Pons (tissue), 1 donor: Measurements from ENCODE around the gene INTS1.

Source experiments
- DNase-seq: peaks from one replicate; pipeline ENCODE4 v3.0.0-alpha.2; 2016; ENCODE audit warnings: low spot score

Gene INTS1

DNA sequence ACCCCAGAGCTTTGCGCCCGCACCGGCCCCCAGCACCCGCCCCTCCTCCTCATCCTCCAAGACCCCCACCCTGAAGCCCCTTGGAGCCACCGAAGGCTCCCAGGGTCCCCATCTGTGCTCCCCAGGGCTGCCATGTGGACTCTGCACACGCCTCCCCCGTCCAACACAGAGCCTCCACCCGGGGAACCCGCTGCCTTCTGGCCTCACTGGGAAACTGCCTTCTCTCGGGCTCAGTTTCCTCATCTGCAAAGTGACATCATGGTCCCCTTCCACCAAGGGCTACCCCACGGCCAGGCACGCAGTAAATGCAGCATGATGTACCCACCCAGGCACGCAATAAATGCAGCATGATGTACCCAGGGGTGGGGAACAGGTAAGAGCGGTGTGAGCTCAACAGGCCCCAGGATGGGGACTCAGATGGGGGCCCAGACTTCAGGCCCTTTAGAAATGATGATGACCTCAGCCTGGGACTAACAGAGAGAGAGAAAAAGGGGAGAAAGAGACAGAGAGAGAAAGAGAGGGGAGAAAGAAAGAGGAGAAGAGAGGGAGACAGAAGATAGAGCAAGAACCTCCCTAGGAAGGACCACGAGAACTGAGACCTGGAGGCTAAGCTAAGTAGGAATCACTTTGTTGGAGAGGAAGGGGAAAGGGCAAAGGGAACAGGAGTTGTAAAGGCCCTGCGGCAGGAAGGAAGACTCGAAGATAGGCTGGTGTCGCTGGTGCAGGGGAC, 42.4 kb downstream of the INTS1 start:
- DNase-seq, result no peak

DNA sequence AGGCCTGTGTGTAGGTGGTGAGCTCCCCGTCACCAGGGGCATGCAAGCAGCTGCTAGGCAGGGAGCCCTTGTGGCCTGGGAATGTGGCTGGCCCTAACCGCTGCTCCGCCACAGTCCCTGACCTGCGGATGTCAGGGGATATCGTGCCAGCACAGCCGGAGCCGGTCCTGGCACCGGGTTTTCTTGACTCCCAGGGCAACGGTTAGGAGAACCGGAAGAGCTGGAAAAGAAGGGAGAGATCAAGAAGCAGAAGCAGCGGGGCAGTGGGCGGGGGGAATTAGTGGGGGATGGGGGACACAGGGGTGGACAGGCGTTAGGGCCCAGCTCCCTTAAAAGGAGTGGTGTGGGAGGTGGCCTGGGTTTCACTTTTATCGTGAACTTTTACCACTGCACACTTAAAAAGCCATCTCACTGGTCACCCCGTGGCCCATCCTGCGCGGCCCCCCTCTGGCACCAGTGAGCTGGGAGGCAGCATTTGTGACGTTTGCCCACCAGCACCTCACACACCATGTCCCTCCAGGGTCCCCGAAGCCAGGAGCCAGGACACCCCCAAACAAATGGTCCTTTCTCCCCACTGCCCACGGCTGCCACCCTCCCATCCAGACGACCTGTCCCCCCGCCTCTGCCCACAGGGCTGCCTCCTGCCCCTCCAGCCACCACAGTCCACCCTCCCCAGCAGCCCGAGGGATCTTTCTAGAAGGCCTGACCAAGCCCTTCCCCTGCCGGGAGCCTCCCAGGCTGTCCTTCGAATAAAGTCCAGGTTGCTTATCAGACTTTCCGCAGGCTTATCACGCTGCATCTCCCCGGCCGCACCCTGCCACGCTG, 43.2 kb downstream of the INTS1 start:
- peak; percentile 20 for DNase-seq

DNA sequence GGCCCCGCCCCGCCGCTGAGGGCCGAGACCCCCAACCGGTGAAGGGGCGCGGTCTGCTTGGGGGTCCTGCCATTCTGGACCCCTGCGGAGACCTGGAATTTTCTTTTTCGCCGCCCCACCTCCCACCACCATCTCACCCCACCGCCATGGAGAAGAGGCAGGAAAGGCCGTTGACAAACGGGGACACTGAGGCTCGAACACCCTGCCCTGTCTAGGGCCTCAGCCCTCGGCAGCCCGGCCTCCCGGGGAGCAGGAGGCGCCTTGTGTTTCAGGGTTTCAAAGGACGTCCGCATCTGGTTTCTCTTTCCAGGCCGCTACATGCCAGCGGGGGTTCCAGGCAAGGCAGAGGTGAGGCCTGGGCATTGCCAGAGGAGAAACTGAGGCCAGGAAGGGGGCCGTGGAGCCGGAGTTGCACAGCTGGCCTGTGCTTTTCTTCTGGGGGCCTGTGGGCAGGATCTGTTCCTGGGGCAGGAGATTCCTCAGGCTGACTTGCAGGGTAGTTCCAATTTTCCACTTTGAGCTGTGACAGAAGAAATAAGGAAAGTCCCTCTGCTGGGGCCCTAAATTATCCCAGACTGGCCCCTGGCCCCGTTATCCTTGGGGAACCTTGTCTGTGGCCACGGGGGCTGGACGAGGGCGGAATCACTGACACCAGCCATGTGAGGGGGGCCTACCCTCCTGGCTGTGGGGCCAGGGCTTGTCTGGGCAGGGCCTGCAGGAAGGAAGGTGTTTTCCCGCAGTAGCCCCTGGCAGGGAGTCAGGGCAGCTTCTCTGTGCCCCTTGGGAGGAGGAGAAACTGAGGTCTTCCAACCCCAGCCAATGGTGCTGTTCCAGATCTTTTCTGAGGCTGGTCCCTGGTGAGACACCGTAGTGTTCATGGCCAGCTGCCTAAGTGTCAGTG, 44.0 kb downstream of the INTS1 start:
- peak; percentile 20 for DNase-seq

DNA sequence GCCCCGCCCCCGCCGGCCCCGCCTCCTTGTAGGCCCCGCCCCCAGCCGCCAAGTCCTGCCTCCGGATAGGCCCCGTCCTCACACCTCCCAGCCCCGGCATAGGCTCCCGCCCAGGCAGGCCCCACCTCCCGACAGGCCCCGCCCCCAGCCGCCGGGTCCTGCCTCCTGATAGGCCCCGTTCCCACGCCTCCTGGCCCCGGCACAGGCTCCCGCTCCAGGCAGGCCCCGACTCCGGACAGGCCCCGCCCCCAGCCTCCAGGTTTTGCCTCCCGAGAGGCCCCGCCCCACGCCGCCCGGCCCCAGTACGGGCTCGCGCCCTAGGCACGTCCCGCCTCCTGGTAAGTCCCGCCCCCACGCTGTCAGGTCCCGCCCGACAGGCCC, 44.7 kb downstream of the INTS1 start:
- peak; percentile 98 for DNase-seq

DNA sequence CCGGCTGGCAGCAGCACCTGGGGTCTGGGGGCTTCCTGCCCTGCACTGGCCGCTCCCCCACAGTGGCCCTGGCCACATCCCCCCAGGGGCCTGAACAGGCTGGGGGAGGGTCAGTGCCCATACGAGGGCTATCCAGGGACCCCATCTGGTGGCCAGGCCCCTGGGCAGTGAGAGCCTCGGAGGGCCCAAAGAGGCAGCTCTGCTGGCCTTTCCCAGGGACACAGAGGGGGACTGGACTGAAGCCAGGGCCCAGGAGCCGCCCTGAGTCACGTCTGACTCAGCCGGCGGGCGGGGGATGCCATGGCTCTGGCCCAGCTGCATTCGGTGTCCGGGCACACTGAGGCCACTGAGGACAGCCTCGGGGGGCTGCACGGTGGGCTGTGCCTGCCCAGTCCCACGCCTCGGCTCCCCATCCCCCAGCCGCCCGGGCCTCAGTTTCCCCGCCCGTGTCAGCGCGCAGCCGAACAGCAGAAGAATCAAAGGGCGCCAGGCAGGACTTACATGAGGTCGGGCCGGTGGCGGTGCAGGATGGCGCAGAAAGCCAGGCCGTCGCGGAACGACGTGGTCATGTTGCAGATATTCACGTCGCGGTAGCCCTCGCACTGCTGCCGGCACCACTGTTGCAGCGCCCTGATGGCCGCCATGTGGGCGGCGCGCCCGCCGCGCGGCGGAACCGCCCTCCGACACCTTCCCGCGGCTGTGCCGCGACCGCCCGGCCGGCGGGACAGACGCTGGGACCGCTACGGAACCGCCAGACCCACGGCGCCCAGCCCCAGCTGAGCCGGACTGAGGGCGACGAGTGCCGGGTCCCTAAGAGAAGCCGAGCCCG, 45.3 kb downstream of the INTS1 start, which contains the start of gene MICALL2:
Gene MICALL2, minus strand, starts transcription at position 788 of the 829 bp plus-strand sequence. Its CDS starts 144 bp downstream, at position 644.
- DNase-seq, result no peak

DNA sequence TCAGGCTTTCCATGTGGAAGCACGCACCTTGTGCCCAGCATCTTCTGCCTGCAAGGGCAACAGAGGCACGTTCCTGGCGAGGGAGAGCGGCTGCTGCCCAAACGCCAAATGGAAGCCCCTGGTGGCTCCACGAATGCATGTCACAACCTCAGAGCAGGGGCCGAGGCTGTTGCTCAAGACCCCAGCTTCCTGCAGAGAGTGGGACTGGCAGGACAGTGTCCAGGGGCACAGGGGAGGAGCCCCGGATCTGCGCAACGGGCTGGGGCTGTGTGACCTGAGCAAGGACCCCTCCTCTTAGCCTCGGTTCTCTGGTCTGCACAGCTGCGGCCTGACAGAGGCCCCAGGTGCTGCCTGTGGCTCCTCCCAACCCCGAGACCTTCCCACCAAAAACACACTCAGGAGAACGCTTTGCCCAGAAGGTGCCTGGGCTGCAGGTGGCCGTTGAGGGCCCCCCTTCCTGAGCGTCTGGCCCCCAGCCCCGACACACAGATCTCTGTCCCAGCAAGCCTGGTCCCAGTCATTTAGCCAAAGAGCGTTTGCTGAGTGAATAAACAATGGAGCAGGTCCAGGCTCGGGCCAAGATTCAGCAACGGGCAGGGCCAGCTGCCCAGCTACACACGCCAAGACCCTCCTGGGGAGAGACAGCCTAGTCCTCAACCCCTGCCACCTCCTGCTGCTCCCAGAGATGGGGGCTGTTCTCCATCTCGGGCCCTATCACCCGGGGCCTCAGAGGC, 46.1 kb downstream of the INTS1 start:
- DNase-seq, result no peak

DNA sequence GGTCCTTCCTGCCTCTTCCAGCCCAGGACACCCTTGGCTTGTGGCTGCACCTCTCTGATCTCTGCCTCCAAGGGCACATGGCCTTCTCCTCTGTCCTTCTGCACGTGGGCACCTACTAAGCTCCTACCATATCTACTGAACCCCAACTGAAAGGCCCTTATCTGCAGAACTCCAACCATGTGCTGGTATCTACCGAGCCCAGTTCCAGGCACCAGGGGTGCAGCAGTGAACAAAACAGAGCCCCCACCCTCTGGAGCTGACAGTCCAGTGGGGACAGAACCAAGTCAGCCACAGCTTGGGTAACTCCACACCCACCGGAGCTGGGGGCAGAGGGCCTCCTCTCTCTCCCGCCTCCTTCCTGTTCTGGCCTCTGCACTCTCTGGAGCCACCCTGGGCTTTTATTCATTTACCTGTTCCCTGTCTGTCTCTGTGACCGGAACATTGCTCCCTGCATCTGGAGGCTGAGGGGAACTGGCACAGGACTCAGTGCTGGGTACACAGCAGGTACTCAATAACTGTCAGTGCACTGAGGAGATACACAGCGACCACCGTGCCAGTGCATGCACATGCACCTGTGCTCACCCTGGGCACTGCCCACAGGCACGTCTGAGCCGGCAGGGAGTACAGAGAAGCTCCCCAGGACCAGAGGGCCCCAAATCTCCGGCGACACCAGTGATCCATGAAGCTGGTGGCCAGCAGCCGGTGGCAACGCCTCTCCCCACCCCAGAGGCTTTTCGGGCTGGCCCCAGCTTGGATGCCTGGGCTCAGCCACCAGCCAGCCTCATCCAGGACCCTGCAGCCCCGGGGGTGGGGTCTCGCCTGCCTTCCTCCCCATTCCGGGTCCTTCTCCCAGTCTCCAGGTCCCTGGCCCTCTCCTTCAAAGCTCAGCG, 46.9 kb downstream of the INTS1 start:
- no peak for DNase-seq

DNA sequence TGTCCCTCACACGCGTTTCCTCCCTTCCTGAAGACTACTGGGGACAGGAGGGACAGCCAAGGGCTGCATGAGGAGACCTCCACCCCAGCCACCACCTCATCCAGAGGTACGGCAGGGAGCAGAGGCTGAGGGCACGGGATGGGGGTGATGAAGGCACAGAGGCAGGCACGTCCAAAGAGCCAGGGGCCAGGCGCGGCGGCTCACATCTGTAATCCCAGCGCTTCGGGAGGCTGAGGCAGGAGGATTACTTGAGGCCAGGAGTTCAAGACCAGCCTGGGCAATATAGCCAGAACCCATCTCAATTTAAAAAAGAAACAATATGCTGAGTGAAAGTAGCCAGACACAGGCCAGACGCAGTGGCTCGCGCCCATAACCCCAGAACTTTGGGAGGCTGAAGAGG, 48.2 kb downstream of the INTS1 start:
- no peak for DNase-seq

DNA sequence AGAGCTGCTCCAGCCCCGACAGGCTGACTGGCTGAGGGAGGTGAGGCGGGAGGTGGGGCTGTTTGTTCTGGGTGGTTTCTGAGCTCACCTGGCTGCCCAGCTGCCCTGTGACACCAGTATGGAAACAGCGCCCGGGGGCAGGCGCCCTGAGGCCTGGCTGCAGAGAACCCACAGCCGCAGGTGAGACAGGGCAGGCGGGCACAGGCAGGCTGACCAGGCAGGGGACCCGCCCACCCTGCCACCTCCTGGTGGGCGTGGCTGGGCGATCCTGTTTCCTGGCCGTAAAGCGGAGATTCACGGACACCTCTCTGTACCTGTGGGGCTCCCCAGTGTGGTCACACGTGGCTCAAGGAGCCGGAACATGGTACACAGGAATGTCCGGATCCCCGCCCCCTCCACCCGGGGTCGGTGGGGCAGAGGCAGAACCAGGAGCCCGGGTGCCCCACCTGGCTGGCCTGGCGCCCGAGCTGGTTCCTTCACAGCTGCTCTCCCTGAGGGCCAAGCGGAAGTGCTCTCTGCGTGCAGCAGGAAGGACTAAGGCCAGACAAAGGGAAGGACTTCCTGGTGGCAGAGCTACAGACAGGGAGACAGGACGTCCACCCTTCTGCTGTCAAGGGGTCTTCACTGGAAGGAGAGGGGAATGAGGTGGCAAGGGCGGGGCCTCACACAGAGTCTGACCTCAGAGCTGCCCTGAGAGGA, 48.8 kb downstream of the INTS1 start:
- DNase-seq, result no peak

DNA sequence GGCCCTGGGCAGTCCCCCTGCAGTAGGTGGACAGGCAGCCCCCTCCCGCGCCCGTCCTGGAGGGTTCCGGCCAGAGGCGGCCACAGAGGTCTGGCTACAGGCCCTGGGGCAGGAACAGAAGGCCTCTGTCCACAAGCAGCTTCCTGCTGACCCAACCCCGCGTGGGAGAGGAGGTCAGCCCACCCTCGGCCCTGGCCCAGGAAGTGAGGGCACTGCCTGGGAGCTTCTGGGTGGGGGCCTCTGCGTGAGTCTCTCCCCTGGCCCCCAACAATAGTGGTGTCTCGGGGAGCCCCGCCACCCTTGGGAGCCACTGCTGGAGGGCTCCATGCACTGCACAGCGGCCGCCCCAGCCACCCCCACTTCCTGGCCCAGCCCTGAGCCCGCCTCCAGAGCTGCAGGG, 49.6 kb downstream of the INTS1 start:
- DNase-seq, result peak; percentile 58

DNA sequence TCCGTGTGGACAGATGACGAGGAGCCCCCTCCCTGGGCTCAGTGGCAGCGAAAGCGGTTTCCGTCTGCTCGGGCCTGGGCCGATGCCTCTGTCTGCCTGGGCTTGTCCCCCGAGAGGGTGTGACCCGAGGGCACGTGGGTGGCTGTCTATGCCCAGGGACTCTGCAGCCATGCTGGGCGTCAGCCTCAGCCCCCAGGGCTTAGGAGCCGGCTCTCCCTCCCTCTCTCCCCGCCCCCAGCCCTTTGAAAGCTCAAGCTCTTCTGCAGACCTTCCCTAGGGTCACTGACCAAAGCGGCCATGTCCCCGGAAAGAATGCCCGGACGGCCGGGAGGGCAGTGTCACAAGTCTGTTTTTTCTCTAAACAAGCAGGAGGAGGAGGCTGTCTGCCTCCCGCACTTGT, 52.0 kb downstream of the INTS1 start:
- DNase-seq, result no peak

DNA sequence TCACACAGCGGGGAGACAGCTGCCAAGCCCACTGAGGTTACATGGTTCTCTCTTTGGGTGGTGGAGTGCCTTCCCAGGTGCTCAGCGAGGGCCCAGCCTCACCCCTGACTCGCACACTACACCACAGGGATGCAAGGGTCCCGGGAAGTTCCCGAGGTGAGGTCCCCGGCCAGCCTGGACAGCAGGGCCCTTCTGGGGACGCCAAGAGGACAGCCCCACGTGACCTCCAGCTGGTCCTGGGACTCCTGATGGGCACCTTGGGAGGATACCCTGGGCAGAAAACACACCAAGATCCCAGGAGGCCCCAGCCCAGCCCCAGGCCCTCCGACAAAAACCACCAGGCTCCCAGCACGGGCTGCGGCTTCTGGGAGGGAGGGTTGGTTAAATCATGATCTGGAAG, 53.2 kb downstream of the INTS1 start:
- DNase-seq, result no peak

DNA sequence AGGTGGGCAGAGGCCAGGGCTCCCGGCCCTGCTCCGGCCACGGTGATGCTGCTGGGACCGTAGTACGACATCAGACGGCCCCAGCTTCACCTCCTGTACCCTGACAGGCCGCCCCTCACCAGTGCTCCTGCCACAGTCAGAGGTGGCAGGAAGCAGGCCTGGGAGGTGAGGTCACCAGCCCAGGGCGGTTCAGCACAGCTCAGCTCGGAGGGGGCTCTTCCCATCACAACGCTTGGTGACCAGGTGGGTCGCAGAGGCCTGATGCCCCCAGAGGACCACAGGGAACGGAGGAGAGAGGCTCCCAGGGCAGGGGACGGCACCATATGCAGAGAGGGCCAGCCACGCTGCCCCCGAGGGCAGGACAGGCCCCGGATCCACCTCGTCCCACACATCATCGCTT, 53.8 kb downstream of the INTS1 start:
- no peak for DNase-seq

DNA sequence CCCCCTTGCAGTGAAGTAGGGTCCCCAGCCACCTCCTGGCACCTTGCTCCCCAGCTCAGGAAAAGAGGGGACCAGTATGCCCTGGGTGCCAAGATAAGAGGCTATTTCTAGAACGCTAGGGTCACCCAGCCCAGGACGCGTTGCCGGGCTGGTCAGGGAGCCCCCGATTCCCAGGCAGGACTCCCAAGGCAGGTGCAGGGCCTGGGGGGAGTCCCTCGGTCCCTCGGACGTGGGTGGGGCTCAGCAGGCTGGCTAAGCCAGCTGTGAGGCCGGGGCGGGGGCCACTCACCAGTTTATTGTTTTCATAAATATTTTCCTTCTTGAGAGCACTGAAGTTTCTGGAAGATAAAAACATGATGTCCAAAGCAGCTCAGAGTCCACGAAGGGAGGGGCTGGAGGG, 54.2 kb downstream of the INTS1 start:
- DNase-seq, result no peak

DNA sequence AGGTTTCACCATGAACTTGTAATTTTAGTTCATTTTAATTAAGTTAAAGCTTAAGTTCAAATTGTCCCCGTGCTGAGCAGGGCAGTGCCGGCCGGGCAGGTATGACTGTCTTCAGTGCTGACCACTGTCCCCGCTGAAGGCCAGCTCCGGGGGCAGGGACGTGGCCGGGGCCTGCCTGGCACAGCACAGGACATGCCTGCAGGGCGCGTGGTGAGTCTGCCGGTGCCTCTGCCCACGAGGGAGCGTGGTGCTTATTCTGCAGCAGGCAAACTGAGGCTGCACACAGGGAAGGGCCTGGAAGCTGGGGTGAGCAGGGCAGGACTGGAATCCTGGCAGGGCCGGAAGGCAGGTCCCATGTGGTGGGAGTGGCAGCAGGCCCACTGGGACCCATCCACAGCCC, 54.7 kb downstream of the INTS1 start:
- DNase-seq, result no peak

DNA sequence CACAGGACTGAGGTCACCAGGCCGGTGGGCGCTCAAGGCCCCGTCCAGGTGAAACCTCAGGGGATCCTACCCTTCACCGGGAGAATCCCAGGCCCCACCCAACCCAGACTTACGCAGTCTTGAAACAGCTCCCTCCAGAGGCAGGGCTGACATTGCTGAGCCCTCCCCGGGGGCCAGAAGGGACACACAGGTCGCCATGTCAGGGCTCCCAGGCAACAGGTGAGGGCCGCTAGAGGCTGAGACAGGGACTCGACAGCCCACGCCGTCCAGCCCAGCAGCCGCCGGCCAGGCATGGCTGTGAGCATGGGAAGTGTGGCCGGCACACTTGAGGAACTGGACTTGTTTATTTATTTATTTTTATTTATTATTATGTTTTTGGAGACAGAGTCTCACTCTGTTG, 55.2 kb downstream of the INTS1 start:
- no peak for DNase-seq

DNA sequence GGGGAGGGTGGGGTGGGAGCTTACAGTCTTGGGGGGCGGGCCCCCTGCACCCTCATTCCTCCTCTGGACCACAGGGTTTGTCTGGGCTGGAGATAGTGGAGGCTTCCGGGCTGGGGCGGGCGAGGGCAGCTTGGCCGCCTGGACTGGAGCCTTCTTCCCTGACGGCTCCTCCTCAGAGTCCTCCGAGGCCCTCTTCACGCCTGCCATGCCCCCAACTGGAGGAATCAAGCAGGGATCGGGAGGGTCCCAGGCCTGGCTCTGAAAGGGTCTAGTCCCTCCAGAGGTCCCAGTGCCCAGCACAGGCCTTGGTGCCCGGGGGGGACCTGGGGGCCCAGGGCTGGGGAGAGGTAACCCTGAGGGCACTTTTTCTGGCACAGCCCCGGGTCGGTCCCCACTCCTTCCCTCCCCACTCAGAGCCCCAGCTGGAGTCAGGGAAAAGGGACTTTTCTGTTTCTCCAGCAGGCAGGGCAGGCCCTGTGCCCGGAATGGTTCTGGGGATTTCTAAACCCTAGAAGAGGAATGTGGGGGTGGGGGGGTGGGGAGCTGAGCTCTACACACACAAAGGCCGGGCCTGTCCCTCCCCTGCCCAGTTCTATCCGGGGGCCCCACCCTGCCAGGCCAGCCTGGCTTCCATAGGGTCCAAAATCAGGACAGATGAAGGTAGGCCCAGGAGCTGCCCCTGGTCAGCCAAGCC, 56.5 kb downstream of the INTS1 start:
- peak; percentile 78 for DNase-seq

DNA sequence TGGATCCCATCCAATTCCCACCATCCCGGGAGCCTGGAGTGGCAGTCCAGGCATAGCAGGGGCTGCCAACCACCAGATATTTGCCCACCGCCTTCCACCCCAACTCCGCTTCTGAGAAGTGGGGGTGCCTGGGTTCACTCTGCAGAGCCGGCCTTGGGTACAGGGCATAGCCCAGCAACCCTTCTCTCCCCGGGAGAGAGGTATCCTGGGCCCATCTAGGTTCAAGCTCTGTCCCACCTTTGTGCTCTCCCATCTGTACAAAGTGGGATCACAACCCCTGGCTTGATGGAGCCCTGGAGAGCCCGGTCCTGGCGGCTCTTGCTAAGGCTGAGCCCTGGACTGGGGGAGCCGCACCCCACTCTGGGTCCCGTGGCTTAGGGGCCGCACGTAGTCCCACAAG, 57.1 kb downstream of the INTS1 start:
- no peak for DNase-seq

DNA sequence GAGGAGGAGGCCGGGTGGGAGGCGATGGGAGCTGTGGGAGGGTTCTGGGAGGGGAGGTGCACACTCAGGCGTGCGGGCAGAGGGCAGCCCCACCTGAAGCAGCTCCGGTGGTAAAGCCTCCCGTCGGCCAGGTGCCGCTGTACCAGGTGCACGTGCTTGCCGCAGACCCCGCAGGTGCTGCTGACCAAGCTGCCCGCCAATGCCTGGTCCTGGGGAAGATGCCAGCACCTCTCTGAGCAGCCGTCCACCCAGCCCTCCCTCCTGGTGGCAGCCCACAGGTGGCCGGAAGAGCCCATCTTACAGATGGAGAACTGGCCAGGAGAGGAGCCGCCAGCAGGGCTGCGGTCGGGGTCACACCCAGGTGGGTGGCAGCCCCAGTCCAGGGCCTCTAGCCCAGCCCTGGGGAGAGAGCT, 57.6 kb downstream of the INTS1 start:
- DNase-seq, result no peak
